ENCODE data around the gene IGFBP7.
A peak's percentile ranks its signal among the peaks of the same experiment; 100 is the strongest.

The IGFBP7 gene

DNA sequence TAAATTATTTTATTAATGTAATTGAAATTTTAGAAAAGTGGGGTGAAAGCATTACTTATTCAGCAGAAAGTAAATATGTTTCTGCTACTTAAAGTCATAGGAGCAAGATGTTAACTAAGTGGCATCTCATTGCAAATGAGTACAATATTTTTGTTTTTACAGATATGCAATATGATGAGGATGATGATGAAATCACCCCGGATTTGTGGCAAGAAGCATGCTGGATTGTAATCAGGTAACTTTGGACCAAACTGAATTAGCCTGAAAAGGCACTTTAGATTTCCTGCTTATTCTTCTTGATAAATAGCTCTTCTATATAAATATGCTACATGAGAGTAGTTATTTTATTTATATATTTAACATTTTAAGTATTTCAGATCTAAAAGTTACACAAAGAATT, 124.0 kb downstream of the IGFBP7 start:
- CTCF ChIA-PET: no interaction called here
- Mint-ChIP-seq H3K4me3 (no peak overlapping the region), H3K36me3 (peaks cover 46% of the 10 kb centered on the region), H3K27ac (no peak overlapping the region), H3K27me3 (no peaks in the 10 kb centered on the region), H3K4me1 (peaks cover 22% of the 10 kb centered on the region), H3K9me3 (no peaks in the 10 kb centered on the region)
- DNase-seq: no peak

DNA sequence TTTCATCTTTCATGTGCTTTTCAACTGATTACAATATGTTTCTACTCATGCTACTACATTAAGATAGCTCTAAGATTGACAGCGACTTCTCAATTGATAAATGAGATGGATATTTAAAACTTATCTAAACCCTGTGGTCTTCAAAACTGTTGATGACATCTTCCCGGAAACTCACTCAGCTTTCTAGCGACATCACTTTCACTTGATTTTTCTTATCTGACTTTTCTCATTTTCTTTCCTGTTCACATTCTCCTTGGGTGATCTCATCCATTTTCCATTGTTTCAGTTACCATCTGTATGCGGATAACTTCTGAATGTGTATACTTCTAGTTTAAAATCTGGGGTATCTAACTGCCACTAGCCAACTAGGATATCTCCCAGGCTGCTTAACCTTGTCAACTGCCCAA, 128.4 kb downstream of the IGFBP7 start:
- Mint-ChIP-seq H3K9me3 (no peaks in the 10 kb centered on the region), H3K36me3 (peaks cover 23% of the 10 kb centered on the region), H3K4me1 (peaks cover 37% of the 10 kb centered on the region), H3K27me3 (no peaks in the 10 kb centered on the region), H3K27ac (peak overlapping the region; percentile 49), H3K4me3 (peak overlapping the region; percentile 15)
- CTCF ChIA-PET: interaction anchor here (1.2 kb wide), 1 partner anchor 72 kb away, joined by 3 read pairs; no protein-coding TSS in a partner anchor
- DNase-seq: no peak

Measured in activated naive CD4-positive, alpha-beta T cell treated with anti-CD3 and anti-CD28 coated beads, Interleukin-2, amount 10 ng/mL, durations not matched to agents 7 days and 5 days (primary cell).